Measurements from ENCODE around the gene KIF21B. TPM values are rescaled to one million over a fixed set of nuclear protein-coding genes. Genes with fewer than 3 reads are reported as not detected.

KIF21B gene
- total RNA-seq, 2 experiments from 2014 or later, result 102 to 155 TPM

- no peaks in the 10 kb centered on the region for H3K9me3 Mint-ChIP-seq (ENCODE audit: low read depth)
- peak; percentile 71 for DNase-seq
- CTCF ChIA-PET, result interaction anchor here (0.9 to 7.9 kb wide), 28 partner anchors 8 to 357 kb away, joined by 3 to 113 read pairs (median 4); partner anchors contain the start of genes CACNA1S and KIF21B
- peaks cover 58% of the 10 kb centered on the region for H3K36me3 Mint-ChIP-seq
- peak; percentile 74 for ATAC-seq
- no peak overlapping the region for H3K27ac Mint-ChIP-seq
- no peaks in the 10 kb centered on the region for H3K27me3 Mint-ChIP-seq
- no peak overlapping the region for H3K4me3 Mint-ChIP-seq
- no peaks in the 10 kb centered on the region for H3K4me1 Mint-ChIP-seq
Measured at GRCh38 chr1:200979574-200980451, 43.7 kb downstream of the KIF21B start.

GRCh38 chr1:200977071-200977754, 46.3 kb downstream of the KIF21B start:
- Mint-ChIP-seq H3K4me1 (no peaks in the 10 kb centered on the region), H3K9me3 (ENCODE audit: low read depth) (no peaks in the 10 kb centered on the region), H3K27me3 (no peaks in the 10 kb centered on the region), H3K4me3 (no peak overlapping the region), H3K27ac (no peak overlapping the region), H3K36me3 (peaks cover 48% of the 10 kb centered on the region)
- no peak for ATAC-seq
- CTCF ChIA-PET, result interaction anchor here (0.8 to 7.9 kb wide), 4 partner anchors 45 to 397 kb away, joined by 3 to 113 read pairs (median 21); partner anchors contain the start of gene KIF21B
- no peak for DNase-seq

- peaks cover 43% of the 10 kb centered on the region for H3K36me3 Mint-ChIP-seq
- H3K4me3 Mint-ChIP-seq, result no peak overlapping the region
- no peaks in the 10 kb centered on the region for H3K4me1 Mint-ChIP-seq
- no peak for DNase-seq
- ATAC-seq, result no peak
- CTCF ChIA-PET, result interaction anchor here (0.8 to 7.9 kb wide), 3 partner anchors 45 to 396 kb away, joined by 3 to 113 read pairs (median 4); no protein-coding TSS in a partner anchor
- no peaks in the 10 kb centered on the region for H3K9me3 Mint-ChIP-seq (ENCODE audit: low read depth)
- no peaks in the 10 kb centered on the region for H3K27me3 Mint-ChIP-seq
- no peak overlapping the region for H3K27ac Mint-ChIP-seq
Measured at GRCh38 chr1:200976634-200977033, 46.9 kb downstream of the KIF21B start.

- H3K27ac Mint-ChIP-seq, result no peak overlapping the region
- H3K36me3 Mint-ChIP-seq, result peaks cover 41% of the 10 kb centered on the region
- H3K27me3 Mint-ChIP-seq, result no peaks in the 10 kb centered on the region
- H3K4me1 Mint-ChIP-seq, result no peaks in the 10 kb centered on the region
- no peak overlapping the region for H3K4me3 Mint-ChIP-seq
- CTCF ChIA-PET, result interaction anchor here (1.4 to 7.9 kb wide), 3 partner anchors 9 to 65 kb away, joined by 3 to 113 read pairs (median 4); no protein-coding TSS in a partner anchor
- ATAC-seq (no peak), DNase-seq (no peak)
- H3K9me3 Mint-ChIP-seq (ENCODE audit: low read depth), result no peaks in the 10 kb centered on the region
Measured at GRCh38 chr1:200975458-200975857, 48.1 kb downstream of the KIF21B start.

GRCh38 chr1:200974711-200975110, 48.8 kb downstream of the KIF21B start:
- Mint-ChIP-seq H3K4me1 (no peaks in the 10 kb centered on the region), H3K9me3 (ENCODE audit: low read depth) (no peaks in the 10 kb centered on the region), H3K27me3 (no peaks in the 10 kb centered on the region), H3K27ac (no peak overlapping the region), H3K4me3 (no peak overlapping the region), H3K36me3 (peaks cover 35% of the 10 kb centered on the region)
- CTCF ChIA-PET, result interaction anchor here (1.4 to 7.9 kb wide), 2 partner anchors 9 to 65 kb away, joined by 3 to 113 read pairs; no protein-coding TSS in a partner anchor
- ATAC-seq, result no peak
- no peak for DNase-seq

- DNase-seq (no peak), ATAC-seq (no peak)
- CTCF ChIA-PET, result interaction anchor here (0.9 to 3.9 kb wide), 5 partner anchors 22 to 140 kb away, joined by 3 to 65 read pairs (median 21); partner anchors contain the start of gene CACNA1S
- Mint-ChIP-seq H3K4me1 (no peaks in the 10 kb centered on the region), H3K27me3 (no peaks in the 10 kb centered on the region), H3K27ac (no peak overlapping the region), H3K36me3 (peaks cover 31% of the 10 kb centered on the region), H3K9me3 (ENCODE audit: low read depth) (no peaks in the 10 kb centered on the region), H3K4me3 (no peak overlapping the region)
Measured at GRCh38 chr1:200973937-200974657, 49.4 kb downstream of the KIF21B start.

- Mint-ChIP-seq H3K9me3 (ENCODE audit: low read depth) (no peaks in the 10 kb centered on the region), H3K4me1 (no peaks in the 10 kb centered on the region), H3K36me3 (peaks cover 27% of the 10 kb centered on the region), H3K27me3 (no peaks in the 10 kb centered on the region), H3K4me3 (no peak overlapping the region), H3K27ac (no peak overlapping the region)
- no peak for DNase-seq
- no peak for ATAC-seq
- CTCF ChIA-PET, result interaction anchor here (0.9 to 4.3 kb wide), 21 partner anchors 9 to 146 kb away, joined by 3 to 65 read pairs (median 8); partner anchors contain the start of genes CACNA1S and KIF21B
Measured at GRCh38 chr1:200972985-200973742, 50.4 kb downstream of the KIF21B start.

- CTCF ChIA-PET, result interaction anchor here (0.7 to 4.3 kb wide), 34 partner anchors 9 to 378 kb away, joined by 3 to 65 read pairs (median 5); partner anchors contain the start of genes CACNA1S, KIF21B and TMEM9
- Mint-ChIP-seq H3K4me3 (no peak overlapping the region), H3K27ac (no peak overlapping the region), H3K9me3 (ENCODE audit: low read depth) (no peaks in the 10 kb centered on the region), H3K27me3 (no peaks in the 10 kb centered on the region), H3K4me1 (no peaks in the 10 kb centered on the region), H3K36me3 (peaks cover 25% of the 10 kb centered on the region)
- ATAC-seq (no peak), DNase-seq (peak; percentile 54)
Measured at GRCh38 chr1:200971955-200972711, 51.4 kb downstream of the KIF21B start.

GRCh38 chr1:200971428-200971903, 52.0 kb downstream of the KIF21B start:
- Mint-ChIP-seq H3K27me3 (no peaks in the 10 kb centered on the region), H3K9me3 (ENCODE audit: low read depth) (no peaks in the 10 kb centered on the region), H3K4me3 (no peak overlapping the region), H3K36me3 (peaks cover 21% of the 10 kb centered on the region), H3K27ac (no peak overlapping the region), H3K4me1 (no peaks in the 10 kb centered on the region)
- no peak for DNase-seq
- no peak for ATAC-seq
- CTCF ChIA-PET, result interaction anchor here (0.7 to 4.3 kb wide), 30 partner anchors 8 to 377 kb away, joined by 3 to 65 read pairs (median 5); partner anchors contain the start of genes CACNA1S, KIF21B and TMEM9

- ATAC-seq (no peak), DNase-seq (no peak)
- Mint-ChIP-seq H3K36me3 (peaks cover 18% of the 10 kb centered on the region), H3K4me1 (no peaks in the 10 kb centered on the region), H3K9me3 (ENCODE audit: low read depth) (no peaks in the 10 kb centered on the region), H3K27ac (no peak overlapping the region), H3K27me3 (no peaks in the 10 kb centered on the region), H3K4me3 (no peak overlapping the region)
- CTCF ChIA-PET, result interaction anchor here (1.1 to 4.3 kb wide), 17 partner anchors 11 to 376 kb away, joined by 3 to 65 read pairs (median 12); partner anchors contain the start of genes CACNA1S, KIF21B and TMEM9
Measured at GRCh38 chr1:200970771-200971427, 52.6 kb downstream of the KIF21B start.

All from activated CD8-positive, alpha-beta memory T cell treated with anti-CD3 and anti-CD28 coated beads, Interleukin-2, amount 10 ng/mL, durations not matched to agents 7 days and 5 days (primary cell).